CD4-positive, alpha-beta T cell (primary cell): ENCODE results near the gene PITX1. TPM values are rescaled to one million over a fixed set of nuclear protein-coding genes. Genes with fewer than 3 reads are reported as not detected.

ENCODE experiments used
- ATAC-seq: fragments of 200-7000 bp; cut with Tn5 transposase; one replicate; pipeline ENCODE4 v1.10.0; 2022; ENCODE audit warnings: mild to moderate bottlenecking; ENCODE audit not compliant: poor library complexity
- CTCF ChIA-PET: fragments of 350-600 bp; sonication (Branson Sonifier 250); formaldehyde crosslinking; loops from one replicate; lab custom pipeline; 2021; ENCODE audit warnings: antibody characterized with exemption, inconsistent platforms; lab: Charles Lee
- POLR2A ChIA-PET: fragments of 350-600 bp; sonication (Branson Sonifier 250); formaldehyde crosslinking; loops from one replicate; lab custom pipeline; 2021; ENCODE audit warnings: antibody characterized with exemption, inconsistent platforms; lab: Charles Lee
- DNase-seq, 14 experiments: peaks; one replicate each; pipeline ENCODE4 v3.0.0-alpha.2; 2013 to 2020; ENCODE audit warnings: mixed read lengths in 2 of 14
- H3K27ac ChIP-seq, 2 donors: one replicate each; pipeline versions ENCODE4 v1.5.1 to v1.7.0; 2013; ENCODE audit warnings: low read length in 2 of 2, low read depth in 1 of 2, mild to moderate bottlenecking in 1 of 2
- H3K27me3 ChIP-seq, 2 experiments: 1 replicate in 1 of 2; 2 replicates in 1 of 2; pipeline versions ENCODE4 v1.6.1 to v1.7.0; 2013; ENCODE audit warnings: low read length in 2 of 2, control low read depth in 1 of 2, mild to moderate bottlenecking in 1 of 2, moderate library complexity in 1 of 2; ENCODE audit not compliant: insufficient read depth in 2 of 2, control insufficient read depth in 1 of 2
- H3K36me3 ChIP-seq: one replicate; pipeline ENCODE4 v1.6.1; 2013; ENCODE audit warnings: low read length, control low read depth; ENCODE audit not compliant: insufficient read depth
- H3K4me1 ChIP-seq: one replicate; pipeline ENCODE4 v1.6.1; 2013; ENCODE audit warnings: low read length, control low read depth; ENCODE audit not compliant: insufficient read depth
- H3K4me3 ChIP-seq: one replicate; pipeline ENCODE4 v1.5.1; 2013; ENCODE audit warnings: mild to moderate bottlenecking, low read length, moderate library complexity
- H3K9me3 ChIP-seq, 2 experiments: 1 replicate in 1 of 2; 2 replicates in 1 of 2; pipeline versions ENCODE4 v1.6.1 to v1.7.0; 2013; ENCODE audit warnings: low read length in 2 of 2, mild to moderate bottlenecking in 2 of 2, control low read depth in 1 of 2, moderate library complexity in 1 of 2; ENCODE audit not compliant: control insufficient read depth in 1 of 2, insufficient read depth in 1 of 2
- H3K27ac Mint-ChIP-seq: one replicate; pipeline ENCODE4 v1.8.0; 2020; ENCODE audit warnings: mixed read lengths
- H3K27me3 Mint-ChIP-seq: one replicate; pipeline ENCODE4 v1.8.0; 2021; ENCODE audit warnings: mixed read lengths
- H3K36me3 Mint-ChIP-seq: one replicate; pipeline ENCODE4 v1.8.0; 2021; ENCODE audit warnings: low read depth, mixed read lengths
- H3K4me1 Mint-ChIP-seq: one replicate; pipeline ENCODE4 v1.8.0; 2021; ENCODE audit warnings: low read depth, mixed read lengths
- H3K4me3 Mint-ChIP-seq: one replicate; pipeline ENCODE4 v1.8.0; 2020; ENCODE audit warnings: mild to moderate bottlenecking, mixed read lengths
- H3K9me3 Mint-ChIP-seq: one replicate; pipeline ENCODE4 v1.8.0; 2020; ENCODE audit warnings: mixed read lengths
- CTCF ChIP-seq: fragments of 200-600 bp; IDR thresholded peaks from one replicate; pipeline ENCODE4 v1.8.0; 2022; ENCODE audit warnings: antibody characterized with exemption, mild to moderate bottlenecking
- intact Hi-C, 2 experiments: fragments of 100-400 bp; cut with DNase I in 1 of 2; cut with micrococcal nuclease in 1 of 2; formaldehyde crosslinking; loops; one replicate each; pipeline versions ENCODE4 v1.15.1 to v1.9.0; 2023 to 2025; cut with DNase I, micrococcal nuclease
- total RNA-seq, 174 experiments: library from RNA in 2 of 174; stranded (reverse) in 2 of 174; gene quantifications; one replicate each; pipeline ENCODE4 v1.2.3 and lab custom pipeline; 2021 to 2026

The PITX1 gene
- total RNA-seq, 2 experiments from 2014 or later: not detected

- ATAC-seq (no peak), DNase-seq (no peak)
- Mint-ChIP-seq H3K4me1 (no peaks in the 10 kb centered on the region), H3K4me3 (no peak overlapping the region), H3K27me3 (no peaks in the 10 kb centered on the region), H3K27ac (no peak overlapping the region), H3K9me3 (peaks cover 20% of the 10 kb centered on the region), H3K36me3 (peaks cover 23% of the 10 kb centered on the region)
- H3K4me1 ChIP-seq: no peaks in the 10 kb centered on the region
- H3K27ac ChIP-seq: no peak overlapping the region
- H3K27me3 ChIP-seq: no peaks in the 10 kb centered on the region
- no peak for TF ChIP-seq CTCF
- H3K9me3 ChIP-seq: peaks cover 24 to 28% of the 10 kb centered on the region in 2 experiments
- intact Hi-C loops: no loop called here
- H3K4me3 ChIP-seq: no peak overlapping the region
- ChIA-PET CTCF (no interaction called here), POLR2A (no interaction called here)
- H3K36me3 ChIP-seq: no peaks in the 10 kb centered on the region
These were observed 51.8 kb downstream of the PITX1 start for GRCh38 chr5:134982230-134982629.

- ATAC-seq: no peak
These were observed 54.6 kb downstream of the PITX1 start for GRCh38 chr5:134979416-134979815.

More at GRCh38 chr5:134979416-134979815, 54.6 kb downstream of the PITX1 start:
- peaks cover 32 to 38% of the 10 kb centered on the region in 2 experiments for H3K9me3 ChIP-seq
- H3K36me3 ChIP-seq: no peaks in the 10 kb centered on the region
- Mint-ChIP-seq H3K4me3 (no peak overlapping the region), H3K36me3 (peaks cover 41% of the 10 kb centered on the region), H3K4me1 (no peaks in the 10 kb centered on the region), H3K27me3 (no peaks in the 10 kb centered on the region), H3K27ac (no peak overlapping the region), H3K9me3 (peaks cover 23% of the 10 kb centered on the region)
- TF ChIP-seq CTCF: no peak
- no peaks in the 10 kb centered on the region for H3K4me1 ChIP-seq
- no peak for DNase-seq
- no peak overlapping the region for H3K4me3 ChIP-seq
- ChIA-PET POLR2A (no interaction called here), CTCF (no interaction called here)
- H3K27me3 ChIP-seq: no peaks in the 10 kb centered on the region
- intact Hi-C loops: no loop called here
- H3K27ac ChIP-seq: no peak overlapping the region

Other genes with a start within 250 kb of the PITX1 start
- 10 to 100 TPM; 34.6 to 36.5 TPM for gene C5orf24, start 188.3 kb downstream of the PITX1 start, total RNA-seq
- 10 to 100 TPM; 19.6 to 20.0 TPM for gene TXNDC15, start 159.9 kb downstream of the PITX1 start, total RNA-seq
- gene PCBD2, start 129.1 kb downstream of the PITX1 start, total RNA-seq: 1 to 10 TPM; 5.2 to 5.8 TPM
- gene CATSPER3, start 66.3 kb downstream of the PITX1 start, total RNA-seq: under 1 TPM in 1 of 2 experiments, not detected in 1; 0.56 TPM